HepG2 (cell line): ENCODE data around the gene PCSK5. TPM values are rescaled to one million over a fixed set of nuclear protein-coding genes. Genes with fewer than 3 reads are reported as not detected.

ENCODE experiments used
- ARNTL ChIP-seq: sonication (generic); formaldehyde crosslinking; IDR thresholded peaks from 2 replicates; pipeline ENCODE4 v1.4.0; 2020; ENCODE audit warnings: mild to moderate bottlenecking, missing genetic modification reagents
- DPF2 ChIP-seq: sonication (generic); formaldehyde crosslinking; IDR thresholded peaks from 2 replicates; pipeline ENCODE4 v1.4.0; 2020; ENCODE audit warnings: mild to moderate bottlenecking, low read depth, missing genetic modification reagents, borderline replicate concordance
- KDM1A ChIP-seq: IDR thresholded peaks from 2 replicates; pipeline ENCODE4 v1.6.1; 2016; ENCODE audit warnings: missing compliant biosample characterization
- KMT2A ChIP-seq: sonication (generic); formaldehyde crosslinking; IDR thresholded peaks from 2 replicates; pipeline ENCODE4 v1.4.0; 2020; ENCODE audit warnings: missing genetic modification reagents
- MTF2 ChIP-seq: sonication (generic); formaldehyde crosslinking; IDR thresholded peaks from 2 replicates; pipeline ENCODE4 v1.5.0; 2020; ENCODE audit warnings: missing genetic modification reagents, borderline replicate concordance
- MXI1 ChIP-seq: IDR thresholded peaks from 3 replicates; pipeline ENCODE4 v1.6.1; 2012; ENCODE audit warnings: low read depth, low read length, inconsistent platforms, borderline replicate concordance
- PCBP2 ChIP-seq: fragments of 200-400 bp; formaldehyde crosslinking; optimal IDR thresholded peaks from 2 replicates; pipeline ENCODE3; 2018; ENCODE audit warnings: low read length, low read depth; ENCODE audit not compliant: poor library complexity, severe bottlenecking
- ZBTB3 ChIP-seq: sonication (generic); formaldehyde crosslinking; IDR thresholded peaks from 2 replicates; pipeline ENCODE4 v1.4.0; 2020; ENCODE audit warnings: low read depth, mild to moderate bottlenecking, moderate library complexity, missing genetic modification reagents, borderline replicate concordance
- ZNF230 ChIP-seq: sonication (generic); formaldehyde crosslinking; IDR thresholded peaks from 2 replicates; pipeline ENCODE4 v1.4.0; 2020; ENCODE audit warnings: mild to moderate bottlenecking, missing genetic modification reagents
- ZNF274 ChIP-seq: sonication (generic); formaldehyde crosslinking; IDR thresholded peaks from 2 replicates; pipeline ENCODE4 v1.5.1; 2020; ENCODE audit warnings: mild to moderate bottlenecking, missing genetic modification reagents
- ZNF30 ChIP-seq: sonication (generic); formaldehyde crosslinking; IDR thresholded peaks from 2 replicates; pipeline ENCODE4 v1.5.0; 2020; ENCODE audit warnings: mild to moderate bottlenecking, missing genetic modification reagents
- ZNF563 ChIP-seq: sonication (generic); formaldehyde crosslinking; IDR thresholded peaks from 2 replicates; pipeline ENCODE4 v1.8.0; 2022; ENCODE audit warnings: mild to moderate bottlenecking, moderate library complexity, missing genetic modification reagents
- polyA plus RNA-seq, 8 experiments: library from polyadenylated mRNA; depleted of rRNA in 3 of 8; stranded (reverse) in 7 of 8; unstranded in 1 of 8; fragments of >200 nt; fragmentation: Illumina TruSeq in 4 of 8; extraction: Trizol in 4 of 8; gene quantifications; 2 replicates each; pipeline versions ENCODE4 v1.2.1 to v1.2.3, GENCODE V29; 2011 to 2016; ENCODE audit warnings: low read depth in 4 of 8, missing spikeins in 1 of 8, mixed read lengths in 1 of 8; ENCODE audit not compliant: insufficient read depth in 1 of 8
- total RNA-seq, 5 experiments: library from RNA; depleted of rRNA; stranded (reverse); fragments of >200 nt; fragmentation: Illumina TruSeq; extraction: Trizol; gene quantifications; 2 replicates each; pipeline ENCODE4 v1.2.3, GENCODE V29; 2016; ENCODE audit warnings: low read depth in 1 of 5
- TF ChIP-seq, protein P1 (sequence below): sonication (generic); formaldehyde crosslinking; IDR thresholded peaks from 2 replicates; pipeline ENCODE4 v1.9.0; 2021; ENCODE audit warnings: missing genetic modification reagents, borderline replicate concordance
- TF ChIP-seq, protein P2 (sequence below): sonication (generic); formaldehyde crosslinking; IDR thresholded peaks from 2 replicates; pipeline ENCODE4 v1.4.0; 2020; ENCODE audit warnings: missing genetic modification reagents, borderline replicate concordance
- TF ChIP-seq, protein P3 (sequence below): IDR thresholded peaks from 2 replicates; pipeline ENCODE4 v1.6.1; 2018; ENCODE audit warnings: missing genetic modification reagents, mild to moderate bottlenecking, missing compliant biosample characterization
- TF ChIP-seq, protein P4 (sequence below): sonication (generic); formaldehyde crosslinking; IDR thresholded peaks from 2 replicates; pipeline ENCODE4 v1.5.0; 2020; ENCODE audit warnings: missing genetic modification reagents

PCSK5 gene
- total and polyA plus RNA-seq, 2 of the 13 experiments (the other 11 are each of a cell fraction or from before 2014, with no cell fraction given): 0.55 to 0.66 TPM

DNA sequence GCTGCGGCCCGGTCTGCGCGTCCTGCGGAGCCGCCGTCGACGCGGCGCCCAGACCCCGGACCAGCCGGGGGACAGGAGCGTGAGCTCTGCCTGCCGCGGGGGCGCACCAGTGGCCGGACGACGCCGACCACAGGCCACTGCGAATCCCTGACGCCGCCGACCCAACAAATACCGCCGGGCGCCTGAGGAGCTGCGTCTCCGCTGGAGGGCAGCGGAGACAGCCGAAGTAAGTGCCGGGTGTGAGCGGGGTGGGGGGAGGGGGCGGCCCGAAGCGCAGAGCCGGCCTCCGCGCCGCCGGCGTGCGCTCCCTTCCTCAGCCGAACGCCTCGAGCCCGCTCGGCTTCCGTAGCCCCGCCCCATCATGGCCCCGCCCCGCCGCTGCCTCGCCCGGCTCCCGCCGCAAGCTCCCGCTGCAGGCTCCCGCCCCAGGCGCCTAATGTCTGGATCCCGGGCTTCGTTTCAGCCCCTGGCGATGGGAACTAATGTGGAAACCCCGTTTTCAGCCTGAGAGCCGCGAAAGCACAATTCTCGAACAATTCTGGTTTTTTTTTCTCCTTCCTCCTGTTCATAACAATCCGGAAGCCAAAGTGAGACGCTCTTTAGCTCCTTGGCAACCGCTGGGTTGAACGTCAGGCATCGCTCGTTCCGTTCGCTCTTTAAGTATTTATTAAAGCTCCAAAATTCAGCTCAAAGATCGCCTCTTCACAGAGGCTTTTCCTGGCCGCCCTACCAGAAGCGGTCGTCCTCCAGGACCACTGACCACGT, 503.9 kb downstream of the PCSK5 start, which contains the start of gene RFK (continued):
- TF ChIP-seq ZNF563 (CRISPR knock-in tag) (peak; percentile 67), ARNTL (CRISPR knock-in tag) (peak; percentile 84; the same call in 1 of the 2 replicates), ZBTB3 (0 out of 2 replicates have a peak, but pooled peaks have one; percentile 61), PCBP2 (no peak), ZNF230 (CRISPR knock-in tag) (no peak; the same call in 1 of the 2 replicates), ZNF274 (CRISPR knock-in tag) (no peak), KDM1A (0 out of 2 replicates have a peak, but pooled peaks have one; percentile 20), MTF2 (CRISPR knock-in tag) (peak; percentile 54; the same call in 1 of the 2 replicates), MXI1 (no peak; the same call in 2 of the 3 replicates), DPF2 (CRISPR knock-in tag) (no peak), KMT2A (CRISPR knock-in tag) (0 out of 2 replicates have a peak, but pooled peaks have one; percentile 30), ZNF30 (CRISPR knock-in tag) (no peak)
- TF ChIP-seq, protein P1, sequence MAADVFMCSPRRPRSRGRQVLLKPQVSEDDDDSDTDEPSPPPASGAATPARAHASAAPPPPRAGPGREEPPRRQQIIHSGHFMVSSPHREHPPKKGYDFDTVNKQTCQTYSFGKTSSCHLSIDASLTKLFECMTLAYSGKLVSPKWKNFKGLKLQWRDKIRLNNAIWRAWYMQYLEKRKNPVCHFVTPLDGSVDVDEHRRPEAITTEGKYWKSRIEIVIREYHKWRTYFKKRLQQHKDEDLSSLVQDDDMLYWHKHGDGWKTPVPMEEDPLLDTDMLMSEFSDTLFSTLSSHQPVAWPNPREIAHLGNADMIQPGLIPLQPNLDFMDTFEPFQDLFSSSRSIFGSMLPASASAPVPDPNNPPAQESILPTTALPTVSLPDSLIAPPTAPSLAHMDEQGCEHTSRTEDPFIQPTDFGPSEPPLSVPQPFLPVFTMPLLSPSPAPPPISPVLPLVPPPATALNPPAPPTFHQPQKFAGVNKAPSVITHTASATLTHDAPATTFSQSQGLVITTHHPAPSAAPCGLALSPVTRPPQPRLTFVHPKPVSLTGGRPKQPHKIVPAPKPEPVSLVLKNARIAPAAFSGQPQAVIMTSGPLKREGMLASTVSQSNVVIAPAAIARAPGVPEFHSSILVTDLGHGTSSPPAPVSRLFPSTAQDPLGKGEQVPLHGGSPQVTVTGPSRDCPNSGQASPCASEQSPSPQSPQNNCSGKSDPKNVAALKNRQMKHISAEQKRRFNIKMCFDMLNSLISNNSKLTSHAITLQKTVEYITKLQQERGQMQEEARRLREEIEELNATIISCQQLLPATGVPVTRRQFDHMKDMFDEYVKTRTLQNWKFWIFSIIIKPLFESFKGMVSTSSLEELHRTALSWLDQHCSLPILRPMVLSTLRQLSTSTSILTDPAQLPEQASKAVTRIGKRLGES (CRISPR knock-in tag): no peak
- TF ChIP-seq, protein P2, sequence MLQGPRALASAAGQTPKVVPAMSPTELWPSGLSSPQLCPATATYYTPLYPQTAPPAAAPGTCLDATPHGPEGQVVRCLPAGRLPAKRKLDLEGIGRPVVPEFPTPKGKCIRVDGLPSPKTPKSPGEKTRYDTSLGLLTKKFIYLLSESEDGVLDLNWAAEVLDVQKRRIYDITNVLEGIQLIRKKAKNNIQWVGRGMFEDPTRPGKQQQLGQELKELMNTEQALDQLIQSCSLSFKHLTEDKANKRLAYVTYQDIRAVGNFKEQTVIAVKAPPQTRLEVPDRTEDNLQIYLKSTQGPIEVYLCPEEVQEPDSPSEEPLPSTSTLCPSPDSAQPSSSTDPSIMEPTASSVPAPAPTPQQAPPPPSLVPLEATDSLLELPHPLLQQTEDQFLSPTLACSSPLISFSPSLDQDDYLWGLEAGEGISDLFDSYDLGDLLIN (CRISPR knock-in tag): no peak
- TF ChIP-seq, protein P3, sequence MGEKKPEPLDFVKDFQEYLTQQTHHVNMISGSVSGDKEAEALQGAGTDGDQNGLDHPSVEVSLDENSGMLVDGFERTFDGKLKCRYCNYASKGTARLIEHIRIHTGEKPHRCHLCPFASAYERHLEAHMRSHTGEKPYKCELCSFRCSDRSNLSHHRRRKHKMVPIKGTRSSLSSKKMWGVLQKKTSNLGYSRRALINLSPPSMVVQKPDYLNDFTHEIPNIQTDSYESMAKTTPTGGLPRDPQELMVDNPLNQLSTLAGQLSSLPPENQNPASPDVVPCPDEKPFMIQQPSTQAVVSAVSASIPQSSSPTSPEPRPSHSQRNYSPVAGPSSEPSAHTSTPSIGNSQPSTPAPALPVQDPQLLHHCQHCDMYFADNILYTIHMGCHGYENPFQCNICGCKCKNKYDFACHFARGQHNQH (CRISPR knock-in tag): peak; percentile 48
- TF ChIP-seq, protein P4, sequence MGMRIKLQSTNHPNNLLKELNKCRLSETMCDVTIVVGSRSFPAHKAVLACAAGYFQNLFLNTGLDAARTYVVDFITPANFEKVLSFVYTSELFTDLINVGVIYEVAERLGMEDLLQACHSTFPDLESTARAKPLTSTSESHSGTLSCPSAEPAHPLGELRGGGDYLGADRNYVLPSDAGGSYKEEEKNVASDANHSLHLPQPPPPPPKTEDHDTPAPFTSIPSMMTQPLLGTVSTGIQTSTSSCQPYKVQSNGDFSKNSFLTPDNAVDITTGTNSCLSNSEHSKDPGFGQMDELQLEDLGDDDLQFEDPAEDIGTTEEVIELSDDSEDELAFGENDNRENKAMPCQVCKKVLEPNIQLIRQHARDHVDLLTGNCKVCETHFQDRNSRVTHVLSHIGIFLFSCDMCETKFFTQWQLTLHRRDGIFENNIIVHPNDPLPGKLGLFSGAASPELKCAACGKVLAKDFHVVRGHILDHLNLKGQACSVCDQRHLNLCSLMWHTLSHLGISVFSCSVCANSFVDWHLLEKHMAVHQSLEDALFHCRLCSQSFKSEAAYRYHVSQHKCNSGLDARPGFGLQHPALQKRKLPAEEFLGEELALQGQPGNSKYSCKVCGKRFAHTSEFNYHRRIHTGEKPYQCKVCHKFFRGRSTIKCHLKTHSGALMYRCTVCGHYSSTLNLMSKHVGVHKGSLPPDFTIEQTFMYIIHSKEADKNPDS: no peak
